ENCODE measurements around the gene ALDH7A1. TPM values are rescaled to one million over a fixed set of nuclear protein-coding genes. Genes with fewer than 3 reads are reported as not detected.

The ALDH7A1 gene
- total and polyA plus RNA-seq, 2 donors (not counting 1 experiment from before 2014, with no cell fraction given) = 0.78 to 3.3 TPM

GRCh38 chr5:126552614-126553013 is 42.4 kb downstream of the ALDH7A1 start:
- no peaks in the 10 kb centered on the region for H3K4me1 Mint-ChIP-seq
- no peak overlapping the region for H3K4me3 Mint-ChIP-seq
- H3K4me3 ChIP-seq (ENCODE audit: control extremely low read depth in 1 of 5, extremely low read depth in 1 of 5, insufficient read depth in 1 of 5, low read depth in 2 of 5, low read length in 4 of 5) = no peak overlapping the region
- no peak for TF ChIP-seq CTCF (IDR thresholded peaks at IDR 0.05)
- TF ChIP-seq EZH2 (IDR thresholded peaks at IDR 0.05; ENCODE audit: borderline replicate concordance, insufficient read depth, low read depth, low read length, poor library complexity, severe bottlenecking) = no peak
- no peaks in the 10 kb centered on the region for H3K79me2 ChIP-seq (ENCODE audit: control insufficient read depth, insufficient read depth, low read length)
- H3K4me1 ChIP-seq (ENCODE audit: control insufficient read depth in 2 of 2, insufficient read depth in 2 of 2, low read length in 2 of 2) = no peaks in the 10 kb centered on the region
- H3K27me3 ChIP-seq (replicated peaks in 1 of 4; ENCODE audit: control extremely low read depth in 1 of 4, control insufficient read depth in 3 of 4, insufficient read depth in 4 of 4, low read length in 3 of 4) = no peaks in the 10 kb centered on the region
- ATAC-seq (ENCODE audit: low read depth) (no peak), DNase-seq (no peak)
- H3K9ac ChIP-seq (ENCODE audit: low read length) = no peak overlapping the region
- H3K9me3 Mint-ChIP-seq (ENCODE audit: insufficient read depth) = no peaks in the 10 kb centered on the region
- intact Hi-C loops (cut with micrococcal nuclease) = no loop called here
- H3K36me3 ChIP-seq (replicated peaks in 1 of 2; ENCODE audit: control extremely low read depth in 1 of 2, control insufficient read depth in 1 of 2, extremely low read depth in 1 of 2, insufficient read depth in 2 of 2, low read length in 1 of 2) = no peaks in the 10 kb centered on the region
- ChIA-PET POLR2A (no interaction called here), CTCF (no interaction called here)
- H3K4me2 ChIP-seq (replicated peaks; ENCODE audit: low read depth, low read length, poor library complexity, severe bottlenecking) = no peak overlapping the region
- no peak overlapping the region for H3K27ac ChIP-seq (ENCODE audit: low read length in 2 of 2)
- H3K27ac Mint-ChIP-seq = no peak overlapping the region
- no peaks in the 10 kb centered on the region for H3K9me3 ChIP-seq (ENCODE audit: control extremely low read depth in 1 of 3, control insufficient read depth in 2 of 3, insufficient read depth in 1 of 3, low read length in 2 of 3)
- no peaks in the 10 kb centered on the region for H4K20me1 ChIP-seq (ENCODE audit: control insufficient read depth, insufficient read depth, low read length, poor library complexity, severe bottlenecking)
- H3K27me3 Mint-ChIP-seq = no peaks in the 10 kb centered on the region
- H2AFZ ChIP-seq (ENCODE audit: insufficient read depth, low read depth, low read length, poor library complexity, severe bottlenecking) = no peak overlapping the region
- no CpG with 5 or more reads among the region's 2 CpGs for WGBS (ENCODE audit: insufficient coverage)

DNA sequence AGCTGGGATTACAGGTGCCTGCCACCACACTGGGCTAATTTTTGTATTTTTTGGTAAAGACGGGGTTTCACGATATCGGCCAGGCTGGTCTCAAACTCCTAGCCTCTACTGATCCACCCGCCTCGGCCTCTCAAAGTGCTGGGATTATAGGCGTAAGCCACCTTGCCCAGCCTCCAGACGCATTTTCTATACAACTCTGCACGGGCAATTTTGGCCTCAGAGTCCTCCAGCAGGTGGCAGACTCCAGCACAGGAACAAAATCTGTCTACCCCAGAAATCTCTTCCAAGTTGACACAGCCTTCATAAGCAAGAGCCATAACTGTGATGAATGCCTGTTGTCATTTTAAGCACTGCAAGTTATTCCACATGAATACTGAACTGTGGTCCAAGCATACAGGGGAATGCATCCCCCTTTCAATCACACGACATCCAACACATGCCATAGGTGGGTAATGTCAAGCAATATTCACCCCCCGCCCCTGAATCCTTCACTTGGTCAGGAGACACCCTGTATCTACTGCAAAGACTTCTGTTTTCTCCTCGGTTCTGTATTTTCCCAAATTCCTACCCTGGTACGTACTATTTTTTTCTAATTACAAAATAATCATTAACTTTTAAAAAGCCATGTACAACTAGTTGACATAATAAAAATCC is 50.8 kb downstream of the ALDH7A1 start:
- Histone ChIP-seq H3K4me3 (ENCODE audit: control extremely low read depth in 1 of 5, extremely low read depth in 1 of 5, insufficient read depth in 1 of 5, low read depth in 2 of 5, low read length in 4 of 5) (no peak overlapping the region), H3K79me2 (ENCODE audit: control insufficient read depth, insufficient read depth, low read length) (no peaks in the 10 kb centered on the region), H3K9me3 (ENCODE audit: control extremely low read depth in 1 of 3, control insufficient read depth in 2 of 3, insufficient read depth in 1 of 3, low read length in 2 of 3) (no peaks in the 10 kb centered on the region), H3K9ac (ENCODE audit: low read length) (no peak overlapping the region), H4K20me1 (ENCODE audit: control insufficient read depth, insufficient read depth, low read length, poor library complexity, severe bottlenecking) (no peaks in the 10 kb centered on the region), H3K27me3 (replicated peaks in 1 of 4; ENCODE audit: control extremely low read depth in 1 of 4, control insufficient read depth in 3 of 4, insufficient read depth in 4 of 4, low read length in 3 of 4) (no peaks in the 10 kb centered on the region), H3K4me1 (ENCODE audit: control insufficient read depth in 2 of 2, insufficient read depth in 2 of 2, low read length in 2 of 2) (no peaks in the 10 kb centered on the region), H3K36me3 (replicated peaks in 1 of 2; ENCODE audit: control extremely low read depth in 1 of 2, control insufficient read depth in 1 of 2, extremely low read depth in 1 of 2, insufficient read depth in 2 of 2, low read length in 1 of 2) (no peaks in the 10 kb centered on the region), H3K4me2 (replicated peaks; ENCODE audit: low read depth, low read length, poor library complexity, severe bottlenecking) (no peak overlapping the region), H3K27ac (ENCODE audit: low read length in 2 of 2) (no peak overlapping the region), H2AFZ (ENCODE audit: insufficient read depth, low read depth, low read length, poor library complexity, severe bottlenecking) (no peak overlapping the region)
- no peaks in the 10 kb centered on the region for H3K27me3 Mint-ChIP-seq
- H3K4me1 Mint-ChIP-seq = no peaks in the 10 kb centered on the region
- 59% methylated on average over 10 of the region's 12 CpGs for WGBS (ENCODE audit: insufficient coverage)
- ChIA-PET CTCF (interaction anchor here (0.9 to 7.2 kb wide), 4 partner anchors 23 to 265 kb away, joined by 3 to 93 read pairs (median 3); no protein-coding TSS in a partner anchor), POLR2A (no interaction called here)
- TF ChIP-seq EZH2 (IDR thresholded peaks at IDR 0.05; ENCODE audit: borderline replicate concordance, insufficient read depth, low read depth, low read length, poor library complexity, severe bottlenecking) = no peak
- peak; percentile 47 for TF ChIP-seq CTCF (IDR thresholded peaks at IDR 0.05)
- no peaks in the 10 kb centered on the region for H3K9me3 Mint-ChIP-seq (ENCODE audit: insufficient read depth)
- intact Hi-C loops (cut with micrococcal nuclease) = loop anchor here (2.0 kb wide), 1 partner anchor 949 kb away; no protein-coding TSS in a partner anchor
- ATAC-seq (ENCODE audit: low read depth) (no peak), DNase-seq (peak; percentile 30)
- H3K27ac Mint-ChIP-seq = no peak overlapping the region
- H3K4me3 Mint-ChIP-seq = no peak overlapping the region

Measured in B cell (primary cell).